ENCODE results near the gene PPP1R13B.

PPP1R13B gene

GRCh38 chr14:103840014-103840413 lies 7.4 kb downstream of the PPP1R13B start:
- no peak for DNase-seq (ENCODE audit: low read depth in 1 of 2, low spot score in 1 of 2)
- Histone ChIP-seq H3K27me3 (ENCODE audit: insufficient read depth, poor library complexity, severe bottlenecking) (peaks cover 13% of the 10 kb centered on the region), H3K27ac (replicated peaks) (no peak overlapping the region), H3K4me3 (replicated peaks; ENCODE audit: insufficient read depth, low read length) (no peak overlapping the region)
- TF ChIP-seq CTCF (IDR thresholded peaks at IDR 0.05; ENCODE audit: insufficient read depth, low read length), result no peak
- no peak for TF ChIP-seq POLR2AphosphoS5 (IDR thresholded peaks at IDR 0.05; ENCODE audit: low read depth)
- no peak for TF ChIP-seq REST (IDR thresholded peaks at IDR 0.05; ENCODE audit: insufficient replicate concordance, low read depth)
- TF ChIP-seq GABPA (IDR thresholded peaks at IDR 0.05; ENCODE audit: low read depth), result no peak
- TF ChIP-seq SPI1 (IDR thresholded peaks at IDR 0.05; ENCODE audit: borderline replicate concordance, low read depth), result no peak

GRCh38 chr14:103839579-103839978 lies 7.8 kb downstream of the PPP1R13B start:
- no peak overlapping the region for H3K4me3 ChIP-seq (replicated peaks; ENCODE audit: insufficient read depth, low read length)
- no peak overlapping the region for H3K27ac ChIP-seq (replicated peaks)
- DNase-seq (ENCODE audit: low read depth in 1 of 2, low spot score in 1 of 2), result no peak
- H3K27me3 ChIP-seq (ENCODE audit: insufficient read depth, poor library complexity, severe bottlenecking), result peaks cover 9% of the 10 kb centered on the region
- no peak for TF ChIP-seq SPI1 (IDR thresholded peaks at IDR 0.05; ENCODE audit: borderline replicate concordance, low read depth)
- TF ChIP-seq CTCF (IDR thresholded peaks at IDR 0.05; ENCODE audit: insufficient read depth, low read length), result no peak
- TF ChIP-seq POLR2AphosphoS5 (IDR thresholded peaks at IDR 0.05; ENCODE audit: low read depth), result no peak
- no peak for TF ChIP-seq GABPA (IDR thresholded peaks at IDR 0.05; ENCODE audit: low read depth)
- TF ChIP-seq REST (IDR thresholded peaks at IDR 0.05; ENCODE audit: insufficient replicate concordance, low read depth), result no peak

- H3K27ac ChIP-seq (replicated peaks), result no peak overlapping the region
- no peak overlapping the region for H3K4me3 ChIP-seq (replicated peaks; ENCODE audit: insufficient read depth, low read length)
- DNase-seq (ENCODE audit: low read depth in 1 of 2, low spot score in 1 of 2), result no peak
- peaks cover 5% of the 10 kb centered on the region for H3K27me3 ChIP-seq (ENCODE audit: insufficient read depth, poor library complexity, severe bottlenecking)
- no peak for TF ChIP-seq GABPA (IDR thresholded peaks at IDR 0.05; ENCODE audit: low read depth)
- no peak for TF ChIP-seq CTCF (IDR thresholded peaks at IDR 0.05; ENCODE audit: insufficient read depth, low read length)
- TF ChIP-seq SPI1 (IDR thresholded peaks at IDR 0.05; ENCODE audit: borderline replicate concordance, low read depth), result no peak
- TF ChIP-seq POLR2AphosphoS5 (IDR thresholded peaks at IDR 0.05; ENCODE audit: low read depth), result no peak
- no peak for TF ChIP-seq REST (IDR thresholded peaks at IDR 0.05; ENCODE audit: insufficient replicate concordance, low read depth)
These were observed 9.3 kb downstream of the PPP1R13B start for GRCh38 chr14:103838117-103838516.
